ENCODE measurements around the gene CYFIP1.
A peak's percentile ranks its signal among the peaks of the same experiment; 100 is the strongest.

Gene CYFIP1

DNA sequence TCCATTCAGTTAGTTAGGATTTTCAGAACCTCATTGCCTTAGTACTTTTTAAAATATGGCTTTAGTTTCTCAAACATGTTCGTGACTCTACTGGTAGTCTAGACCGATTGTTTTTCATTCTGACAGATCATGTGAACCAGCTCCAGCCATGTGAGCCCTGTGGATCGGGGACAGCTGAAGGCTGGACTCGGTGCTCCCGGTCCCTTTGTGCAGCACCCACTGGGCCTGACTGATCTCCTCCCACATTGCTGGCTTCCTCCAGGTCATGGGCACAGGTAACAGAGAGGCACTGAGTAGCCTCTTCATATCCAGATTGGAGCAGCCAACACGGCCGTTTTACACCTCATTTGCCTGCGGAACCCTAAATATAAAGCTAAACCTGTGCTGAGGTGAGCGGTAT is 111.2 kb downstream of the CYFIP1 start:
- no peak for DNase-seq (ENCODE audit: low spot score)

- DNase-seq (ENCODE audit: low spot score), result no peak
Observed at GRCh38 chr15:22868495-22868894, 111.7 kb downstream of the CYFIP1 start.

- DNase-seq (ENCODE audit: low spot score), result no peak
Observed at GRCh38 chr15:22867886-22868285, 112.3 kb downstream of the CYFIP1 start.

DNA sequence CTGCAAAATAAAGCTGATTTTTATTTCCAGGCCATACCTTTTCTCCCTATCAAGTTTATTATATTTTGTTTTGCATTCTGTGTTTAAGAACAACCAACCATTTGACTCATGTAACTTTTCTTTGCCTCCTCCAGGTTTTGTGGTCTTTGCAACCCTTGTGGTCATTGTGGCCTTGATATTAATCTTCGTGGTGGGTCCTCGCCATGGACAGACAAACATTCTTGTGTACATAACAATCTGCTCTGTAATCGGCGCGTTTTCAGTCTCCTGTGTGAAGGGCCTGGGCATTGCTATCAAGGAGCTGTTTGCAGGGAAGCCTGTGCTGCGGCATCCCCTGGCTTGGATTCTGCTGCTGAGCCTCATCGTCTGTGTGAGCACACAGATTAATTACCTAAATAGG is 114.1 kb downstream of the CYFIP1 start:
- DNase-seq (ENCODE audit: low spot score), result no peak

DNA sequence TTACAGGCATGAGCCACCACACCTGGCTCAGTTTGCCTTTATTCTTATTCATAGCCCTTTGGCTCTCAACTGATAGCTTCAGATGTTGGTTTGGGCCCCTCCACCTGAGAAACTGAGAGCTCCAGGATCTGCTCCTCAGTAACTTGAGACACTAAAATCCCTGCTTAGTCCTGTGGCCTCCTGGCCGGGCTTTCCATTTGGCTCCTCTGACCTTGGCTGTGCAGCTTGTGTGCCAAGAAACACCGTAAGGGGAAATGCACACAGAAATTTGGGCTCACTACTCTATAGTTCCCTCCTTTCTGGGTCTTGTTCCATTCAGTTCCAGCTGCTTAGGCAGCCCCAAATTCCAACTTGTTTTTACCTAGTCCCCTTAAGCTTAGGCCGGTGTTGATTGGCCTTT is 116.8 kb downstream of the CYFIP1 start:
- no peak for DNase-seq (ENCODE audit: low spot score)

DNA sequence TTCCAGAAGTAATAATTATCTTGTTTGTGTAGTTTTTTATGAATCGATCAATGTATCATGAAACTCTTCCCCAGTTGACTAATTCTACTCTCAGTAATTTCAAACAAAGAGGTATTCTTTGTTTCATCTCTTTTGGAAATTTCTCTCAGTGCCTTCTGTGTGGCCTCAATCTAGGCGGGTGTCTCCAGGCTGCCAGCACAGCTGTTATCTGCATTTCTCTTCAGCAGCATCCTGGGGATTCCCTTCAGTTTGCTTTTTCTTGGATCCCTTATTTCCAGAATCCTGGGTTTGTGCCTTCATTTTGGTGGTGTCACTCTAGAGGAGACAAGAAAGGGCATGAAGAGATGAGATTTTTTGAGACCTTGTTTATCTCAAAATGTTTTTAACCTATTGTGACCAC is 119.0 kb downstream of the CYFIP1 start:
- DNase-seq (ENCODE audit: low spot score), result no peak

- DNase-seq (ENCODE audit: low spot score), result no peak
Observed at GRCh38 chr15:22856659-22857058, 123.5 kb downstream of the CYFIP1 start.

DNA sequence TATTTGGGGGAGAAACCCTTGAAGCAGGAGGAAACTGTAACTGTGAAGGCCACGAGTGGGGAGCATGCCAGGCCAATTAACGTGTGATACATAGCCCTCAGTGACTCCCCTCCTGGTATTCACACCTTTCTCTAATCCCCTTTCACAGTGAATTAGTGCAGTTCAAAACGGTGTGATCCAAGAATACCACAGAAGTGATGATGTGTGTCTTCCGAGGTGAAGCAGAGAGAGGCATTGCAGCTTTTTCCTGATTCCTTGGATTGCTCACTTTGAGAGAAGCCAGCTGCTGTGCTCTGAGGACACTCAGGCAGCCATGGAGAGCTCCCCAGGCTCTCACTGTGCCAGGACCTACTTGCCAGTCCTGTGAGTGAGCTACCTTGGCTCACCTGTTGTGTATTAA is 124.4 kb downstream of the CYFIP1 start:
- no peak for DNase-seq (ENCODE audit: low spot score)

GRCh38 chr15:22851513-22851912 is 128.7 kb downstream of the CYFIP1 start:
- no peak for DNase-seq (ENCODE audit: low spot score)

DNA sequence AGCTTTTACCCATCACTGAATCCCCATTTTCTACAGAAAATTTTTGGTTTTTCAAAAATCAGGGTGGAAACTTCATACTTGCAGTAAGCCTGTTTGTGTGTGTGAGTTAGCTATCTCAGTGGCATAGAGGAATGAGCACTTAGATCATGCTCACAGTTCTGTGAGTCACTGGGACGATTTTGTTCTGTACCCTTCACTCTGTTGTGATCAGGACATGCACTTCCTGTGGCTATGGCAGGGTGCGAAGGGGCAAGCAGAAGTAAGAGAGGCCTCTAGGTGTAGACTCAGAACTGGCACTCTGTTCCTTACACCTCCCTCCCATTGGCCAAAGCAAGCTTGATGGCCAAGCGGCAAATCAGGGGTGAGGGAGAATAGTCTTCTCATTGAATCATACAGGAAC is 130.1 kb downstream of the CYFIP1 start:
- DNase-seq (ENCODE audit: low spot score), result no peak

DNA sequence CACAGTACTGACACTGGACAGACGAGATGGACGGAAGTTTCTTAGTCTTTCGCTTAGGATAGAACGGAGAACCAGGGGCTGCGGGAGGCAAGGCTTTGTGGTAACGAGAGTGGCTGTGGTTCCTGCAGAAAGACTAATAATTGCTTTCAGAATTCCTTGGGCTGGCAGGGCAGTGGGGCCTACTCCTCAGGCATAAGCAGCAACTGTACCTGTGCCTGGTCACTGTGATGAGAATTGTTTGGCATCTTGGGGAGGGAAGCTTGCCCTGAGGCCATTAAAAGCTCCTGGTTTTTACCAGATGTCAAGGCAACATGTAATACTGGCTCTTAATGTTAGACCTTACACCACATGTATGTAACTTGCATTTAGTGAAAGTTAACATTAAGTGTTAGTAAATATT is 134.1 kb downstream of the CYFIP1 start:
- DNase-seq (ENCODE audit: low spot score), result no peak

DNA sequence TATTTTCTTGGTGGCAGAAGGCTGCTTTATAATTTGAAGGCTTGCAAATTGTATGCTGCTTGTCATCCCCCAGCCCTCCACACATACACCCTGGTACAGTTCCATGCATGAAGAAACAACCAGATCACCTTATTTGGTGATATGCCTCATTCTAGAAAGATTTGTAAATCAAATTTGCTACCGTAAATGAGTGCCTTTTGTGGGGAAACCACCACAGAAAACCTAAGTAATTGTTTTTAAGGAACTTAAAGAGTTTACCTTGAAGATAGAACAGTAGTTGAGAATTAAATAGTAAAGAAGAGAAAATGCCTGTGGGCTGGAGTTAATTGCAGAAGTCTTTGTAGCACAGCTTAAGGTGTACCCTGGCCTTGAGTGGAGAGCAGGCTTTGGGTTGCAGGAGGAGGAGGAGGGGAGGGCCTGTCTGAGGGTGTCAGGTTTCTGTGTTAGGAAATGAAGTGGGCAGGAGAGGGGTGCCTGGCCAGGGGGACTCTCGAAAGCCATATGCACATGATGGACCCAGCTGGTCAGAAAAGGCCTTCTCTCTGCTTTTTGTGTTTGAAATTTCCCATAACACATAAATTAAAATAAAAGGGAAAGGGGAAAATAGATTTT is 134.8 kb downstream of the CYFIP1 start:
- DNase-seq (ENCODE audit: low spot score), result no peak

- no peak for DNase-seq (ENCODE audit: low spot score)
Observed at GRCh38 chr15:22844421-22845288, 135.5 kb downstream of the CYFIP1 start.

DNA sequence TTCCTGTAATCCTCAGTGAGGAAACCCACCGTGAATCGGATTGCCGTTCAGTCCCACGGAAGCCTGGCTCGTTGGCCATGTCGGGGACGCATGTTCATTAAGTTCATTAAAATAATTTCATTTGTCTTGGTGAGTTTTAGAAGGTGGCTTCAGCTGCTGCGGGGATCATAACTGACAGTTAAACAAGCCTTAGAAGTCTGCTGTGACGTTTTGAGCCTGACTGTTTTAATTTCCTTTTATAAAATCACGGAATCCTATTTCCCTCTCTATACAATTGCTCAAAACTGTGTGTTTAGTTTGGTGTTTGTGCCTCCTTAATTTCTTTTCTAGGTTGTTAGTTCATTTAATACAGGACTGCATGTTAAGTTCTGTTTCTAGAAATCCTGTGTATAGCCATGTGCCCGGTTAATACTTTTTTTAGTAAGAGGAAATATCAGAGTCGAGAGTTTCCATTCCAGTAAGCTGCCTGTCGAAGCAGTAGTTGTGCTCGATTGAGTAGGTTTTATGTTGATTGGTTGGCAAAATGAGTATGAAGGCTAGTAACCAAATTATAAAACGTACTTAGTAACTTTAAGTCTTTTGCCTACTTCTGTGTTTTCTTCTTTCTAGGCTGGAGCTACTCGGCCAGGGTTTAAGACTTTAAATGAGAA is 141.0 kb downstream of the CYFIP1 start:
- no peak for DNase-seq (ENCODE audit: low spot score)

DNA sequence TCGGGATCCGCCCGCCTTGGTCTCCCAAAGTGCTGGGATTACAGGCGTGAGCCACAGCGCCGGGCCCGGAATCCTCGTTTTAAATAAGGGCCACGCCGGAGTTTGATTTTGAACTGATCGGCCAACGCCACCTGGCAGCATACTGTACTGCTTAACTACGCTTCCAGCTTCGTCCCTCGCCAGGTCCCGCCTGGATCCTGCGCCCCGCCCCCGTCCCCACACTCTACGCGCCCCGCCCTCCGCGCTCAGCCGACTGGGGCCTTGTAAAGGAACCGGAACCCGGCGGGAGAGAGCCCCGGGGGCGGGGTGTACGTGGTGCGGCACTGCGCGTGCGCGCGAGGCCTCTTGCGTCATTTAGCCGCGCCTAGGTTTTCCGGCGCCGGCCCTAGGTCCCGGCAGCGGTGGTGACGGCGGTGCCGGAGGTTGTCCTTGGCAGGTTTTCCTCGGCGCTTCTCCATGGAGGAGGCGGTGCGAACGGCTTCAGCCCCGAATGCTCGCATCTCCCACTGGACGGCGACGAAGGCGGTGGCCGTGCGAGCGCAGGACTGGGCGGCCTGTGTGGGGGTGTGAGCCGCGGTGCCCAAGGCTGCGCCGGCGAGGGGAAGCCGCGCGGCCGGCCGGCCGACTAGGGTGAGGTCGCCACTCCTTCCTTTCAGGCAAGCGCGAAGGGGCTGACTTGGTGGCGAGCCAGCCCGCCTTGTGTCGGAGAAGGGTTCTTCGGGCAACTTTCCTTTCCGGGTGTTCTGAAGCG is 141.7 kb downstream of the CYFIP1 start, which contains the start of gene NIPA2:
Gene NIPA2 (plus strand): TSS at position 375 of the 751 bp plus-strand sequence. CDS start 13,066 bp downstream, outside the sequence.
- peak; percentile 86 for DNase-seq (ENCODE audit: low spot score)

GRCh38 chr15:22831473-22831872 is 148.7 kb downstream of the CYFIP1 start:
- DNase-seq (ENCODE audit: low spot score), result no peak

- no peak for DNase-seq (ENCODE audit: low spot score)
Observed at GRCh38 chr15:22827125-22827524, 153.0 kb downstream of the CYFIP1 start.

- DNase-seq (ENCODE audit: low spot score), result no peak
Observed at GRCh38 chr15:22823495-22824128, 156.6 kb downstream of the CYFIP1 start.

GRCh38 chr15:22819651-22820050 is 160.5 kb downstream of the CYFIP1 start:
- no peak for DNase-seq (ENCODE audit: low spot score)
